NCI-H748 (cell line): ENCODE measurements around the gene CFAP119.
"Not testable (repeated sequence)": the region's sequence is repeated elsewhere in the genome, so short reads cannot be mapped to it uniquely, and the experiment has no call there.

Source experiments
- DNase-seq: peaks from one replicate; lab custom pipeline; 2025; ENCODE audit not compliant: unreplicated experiment; lab: John Stamatoyannopoulos, UW

CFAP119 gene

DNA sequence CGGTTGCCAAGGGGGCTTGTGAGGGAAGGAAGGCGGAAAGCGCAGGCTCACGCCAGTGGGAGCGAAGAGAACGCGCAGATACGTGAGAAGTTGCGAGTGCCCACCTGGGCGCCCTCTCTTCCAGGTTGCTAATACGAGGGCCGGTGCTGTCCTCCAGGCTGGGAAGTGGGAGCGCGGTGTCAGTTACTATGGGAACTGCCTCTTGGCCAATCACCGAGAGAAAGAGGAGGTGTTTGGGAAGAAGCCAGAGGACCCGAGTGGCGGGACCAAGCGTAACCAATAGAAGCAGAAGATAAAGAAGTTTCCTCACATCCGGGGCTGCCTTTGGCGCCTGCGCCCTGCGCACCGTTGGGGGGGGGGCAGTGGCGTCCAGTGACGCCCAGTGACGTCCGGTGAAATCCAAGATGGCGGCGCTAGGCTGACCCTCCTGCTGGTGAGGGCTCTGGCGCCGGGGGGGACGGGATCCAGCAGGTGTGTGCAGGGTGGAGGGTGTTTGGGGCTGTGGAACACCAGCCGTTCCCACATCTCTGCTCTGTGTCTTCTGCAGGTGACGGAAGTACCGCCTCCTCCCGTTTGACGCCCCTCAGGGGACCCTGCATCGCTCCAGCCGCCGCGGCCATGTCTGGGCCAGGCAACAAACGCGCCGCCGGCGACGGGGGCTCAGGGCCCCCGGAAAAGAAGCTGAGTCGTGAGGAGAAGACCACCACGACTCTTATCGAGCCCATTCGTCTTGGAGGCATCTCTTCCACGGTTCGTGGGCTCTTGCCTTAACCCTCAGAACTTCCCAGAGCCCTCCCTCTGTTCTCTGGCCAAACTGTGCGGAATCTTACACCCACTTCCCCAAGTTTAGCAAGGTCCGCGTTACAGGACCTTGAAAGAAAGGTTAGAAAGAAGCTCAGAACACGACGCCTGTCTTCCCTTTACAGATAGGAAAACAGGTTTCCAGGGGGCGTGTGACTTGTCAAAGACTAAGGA lies at the start of gene CFAP119, which contains the start of gene RNF40:
Gene CFAP119 (minus strand): TSS at position 135 of the 975 bp plus-strand sequence. CDS start 314 bp downstream, outside the sequence.
Gene RNF40 (plus strand): TSS at position 395 of the 975 bp plus-strand sequence. CDS start 224 bp downstream, at position 619.
- peak; percentile 97 for DNase-seq

DNA sequence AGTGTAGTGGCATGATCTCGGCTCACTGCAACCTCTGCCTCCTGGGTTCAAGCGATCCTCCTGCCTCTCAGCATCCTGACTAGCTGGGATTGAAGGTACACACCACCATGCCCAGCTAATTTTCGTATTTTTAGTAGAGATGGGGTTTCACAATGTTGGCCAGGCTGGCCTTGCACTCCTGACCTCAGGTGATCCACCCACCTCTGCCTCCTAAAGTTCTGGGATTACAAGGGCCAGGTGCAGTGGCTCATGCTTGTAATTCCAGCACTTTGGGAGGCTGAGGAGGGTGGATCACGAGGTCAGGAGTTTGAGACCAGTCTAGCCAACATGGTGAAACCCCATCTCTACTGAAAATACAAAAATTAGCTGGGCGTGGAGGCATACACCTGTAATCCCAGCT lies 47.8 kb upstream of the CFAP119 start:
- not testable (repeated sequence) for DNase-seq

DNA sequence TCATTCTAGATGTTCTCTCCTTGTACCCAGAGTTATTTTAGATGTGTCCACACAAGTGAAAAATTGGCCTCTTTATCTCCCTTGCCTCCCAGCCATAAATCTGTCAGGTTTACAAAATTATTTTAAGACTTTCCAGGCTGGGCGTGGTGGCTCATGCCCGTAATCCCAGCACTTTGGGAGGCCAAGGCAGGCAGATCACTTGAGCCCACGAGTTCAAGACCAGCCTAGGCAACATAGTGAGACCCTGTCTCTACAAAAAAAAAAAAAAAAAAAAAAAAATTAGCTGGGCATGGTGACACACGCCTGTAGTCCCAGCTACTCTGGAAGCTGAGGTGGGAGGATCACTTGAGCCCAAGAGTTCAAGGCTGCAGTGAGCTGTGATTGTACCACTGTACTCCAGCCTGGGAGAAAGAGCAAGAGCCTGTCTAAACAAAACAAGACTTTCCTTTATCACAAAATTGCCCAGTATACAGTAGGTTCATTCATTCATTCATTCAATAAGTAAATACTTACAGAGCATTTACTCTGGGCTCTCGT lies 47.1 kb upstream of the CFAP119 start:
- not testable (repeated sequence) for DNase-seq

DNA sequence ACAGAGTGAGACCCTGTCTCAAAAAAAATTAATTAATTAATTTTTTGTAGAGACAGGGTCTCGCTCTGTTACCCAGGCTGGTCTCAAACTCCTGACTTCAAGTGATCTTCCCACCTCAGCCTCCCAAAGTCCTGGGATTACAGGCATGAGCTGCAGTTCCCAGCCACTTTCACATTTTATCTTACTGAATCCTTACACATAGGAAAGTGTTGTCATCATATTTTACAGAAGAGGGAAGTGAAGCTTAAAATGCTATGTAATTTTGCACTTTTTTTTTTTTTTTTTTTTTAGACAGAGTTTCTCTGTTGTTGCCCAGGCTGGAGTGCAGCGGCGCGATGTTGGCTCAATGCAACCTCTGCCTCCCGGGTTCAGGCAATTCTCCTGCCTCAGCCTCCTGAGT lies 46.3 kb upstream of the CFAP119 start:
- DNase-seq: no peak

DNA sequence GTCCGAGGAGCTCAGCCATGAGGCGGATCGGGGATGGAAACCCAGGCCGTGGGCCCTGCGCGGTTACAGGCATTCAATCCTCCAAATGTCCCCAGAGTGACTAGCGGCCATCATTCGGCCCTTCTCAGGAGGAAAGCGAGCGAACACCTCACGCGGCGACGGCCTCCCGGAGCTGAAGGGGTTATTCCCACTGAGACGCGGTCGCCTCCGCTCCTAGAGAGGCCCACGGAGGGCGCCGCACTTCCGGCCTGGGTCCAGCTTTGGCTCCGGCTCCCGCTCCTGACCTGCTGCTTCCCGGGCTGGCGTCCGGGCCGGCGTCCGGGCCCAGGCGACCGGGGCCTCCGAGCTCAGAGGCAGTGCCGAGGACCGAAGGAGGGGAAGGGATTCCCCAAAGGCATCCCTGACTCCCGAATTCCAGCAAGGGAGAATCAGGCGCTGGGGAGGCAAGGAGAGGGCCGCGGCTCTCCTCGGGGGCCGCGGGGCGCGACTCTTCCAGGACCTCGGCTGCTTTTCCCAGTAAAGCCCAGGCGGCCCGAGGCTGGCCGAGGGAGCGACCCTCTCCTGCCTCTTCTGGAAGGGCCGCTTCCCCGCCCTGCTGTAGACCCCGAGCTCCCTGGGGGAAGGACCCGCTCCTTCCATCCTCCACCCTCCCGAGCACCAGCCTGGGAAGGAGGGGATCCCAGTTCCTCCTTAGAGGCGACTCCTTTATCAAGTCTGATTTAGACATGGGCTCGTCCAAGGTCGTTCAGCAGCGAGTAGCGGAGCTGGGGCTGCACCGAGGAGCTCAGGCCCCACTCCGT lies 43.7 kb upstream of the CFAP119 start:
- DNase-seq: peak; percentile 81

DNA sequence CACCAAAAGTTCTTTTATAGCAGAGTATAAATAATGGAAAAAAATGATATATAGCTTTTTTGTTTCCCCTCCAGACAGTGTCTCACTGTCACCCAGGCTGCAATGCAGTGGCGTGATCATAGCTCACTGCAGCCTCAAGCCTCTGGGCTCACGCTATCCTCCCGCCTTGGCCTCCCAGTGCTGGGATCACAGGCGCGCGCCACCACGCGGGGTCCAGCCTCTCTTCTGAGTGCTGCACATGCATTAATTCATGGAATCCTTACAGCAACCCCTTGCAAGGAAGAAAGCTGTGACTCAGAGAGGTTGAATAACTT lies 43.2 kb upstream of the CFAP119 start:
- peak; percentile 23 for DNase-seq

DNA sequence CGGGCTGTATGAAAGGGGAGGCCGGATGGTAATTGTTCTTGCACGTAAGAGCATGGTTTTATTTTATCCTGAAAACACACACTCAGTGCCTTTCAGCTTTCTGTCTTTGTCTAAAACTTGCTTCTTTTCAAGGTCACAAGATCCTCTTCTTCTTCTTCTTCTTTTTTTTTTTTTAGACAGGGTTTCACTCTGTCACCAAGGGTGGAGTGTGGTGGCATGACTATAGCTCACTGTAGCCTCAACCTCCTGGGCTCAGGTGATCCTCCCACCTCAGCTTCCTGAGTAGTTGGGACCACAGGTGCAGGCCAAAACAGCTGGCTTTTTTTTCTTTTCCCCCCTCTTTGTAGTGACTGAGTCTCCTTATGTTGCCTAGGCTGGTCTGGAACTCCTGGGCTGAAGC lies 41.1 kb upstream of the CFAP119 start:
- no peak for DNase-seq

DNA sequence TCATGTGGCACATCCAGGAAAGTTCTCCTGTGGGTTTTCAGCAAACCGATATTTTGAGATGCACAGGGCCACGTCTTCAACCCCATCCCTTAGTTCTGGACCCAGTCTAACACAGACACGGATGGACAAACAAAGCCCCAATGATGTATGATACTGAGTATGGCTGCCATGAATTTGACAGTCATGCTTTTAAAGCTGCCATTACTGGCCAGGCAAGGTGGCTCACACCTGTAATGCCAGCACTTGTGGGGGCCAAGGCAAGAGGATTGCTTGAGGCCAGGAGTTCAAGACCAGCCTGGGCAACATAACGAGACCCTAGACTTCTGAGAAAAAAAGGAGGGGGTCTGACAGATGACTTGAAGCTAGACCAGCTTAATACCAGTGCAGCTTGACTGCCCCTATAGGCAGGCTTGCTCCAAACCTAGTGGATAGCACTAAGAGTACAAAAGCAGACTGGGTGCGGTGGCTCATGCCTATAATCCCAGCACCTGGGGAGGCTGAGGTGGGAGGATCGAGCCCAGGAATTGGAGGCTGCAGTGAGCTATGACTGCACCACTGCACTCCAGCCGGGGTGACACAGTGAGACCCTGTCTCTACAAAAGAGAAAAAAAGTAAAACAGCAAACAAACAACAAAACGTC lies 35.9 kb upstream of the CFAP119 start:
- no peak for DNase-seq

DNA sequence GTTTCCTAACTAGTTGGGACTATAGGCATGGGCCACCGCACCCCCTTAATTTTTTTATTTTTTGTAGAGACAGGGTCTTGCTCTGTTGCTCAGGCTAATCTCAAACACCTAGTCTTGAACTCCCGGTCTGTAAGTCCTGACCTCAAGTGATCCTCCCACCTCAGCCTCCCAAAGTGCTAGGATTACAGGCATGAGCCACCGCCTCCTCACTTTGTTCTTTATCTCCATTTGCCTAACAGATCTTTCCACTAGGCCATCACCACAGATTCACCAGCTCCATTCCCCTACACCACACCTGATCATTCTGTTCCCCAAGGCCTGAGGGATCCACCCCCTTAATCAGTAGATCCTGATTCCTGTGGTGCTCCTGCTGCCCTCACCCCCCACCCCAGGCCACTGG lies 32.8 kb upstream of the CFAP119 start:
- no peak for DNase-seq

DNA sequence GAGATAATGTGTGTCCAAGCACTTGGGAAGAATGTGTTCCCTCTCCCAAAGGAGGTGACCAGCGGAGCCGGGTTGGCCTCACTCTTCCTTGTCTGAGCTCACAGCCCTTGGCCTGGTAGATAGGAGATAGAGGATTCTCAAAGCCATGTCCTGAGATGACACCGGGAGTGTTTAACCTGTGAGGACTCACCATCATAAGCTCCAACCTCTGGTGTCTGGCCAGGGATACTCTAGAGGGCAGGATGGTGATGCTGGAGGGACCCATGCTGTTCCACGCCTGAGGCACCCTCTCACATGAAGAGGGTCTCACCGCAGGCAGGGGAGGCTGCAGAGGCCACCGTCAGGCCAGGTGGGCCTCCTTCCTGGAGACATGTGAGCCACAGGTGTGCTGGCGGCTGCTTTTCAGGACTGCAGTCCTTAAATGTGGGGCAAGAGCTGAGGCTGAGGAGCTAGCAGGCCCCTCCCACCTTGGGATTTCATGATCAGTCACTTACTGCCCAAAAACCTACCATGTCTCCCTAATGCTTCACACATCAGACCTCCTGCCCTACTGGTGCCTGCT lies 31.7 kb upstream of the CFAP119 start:
- no peak for DNase-seq

DNA sequence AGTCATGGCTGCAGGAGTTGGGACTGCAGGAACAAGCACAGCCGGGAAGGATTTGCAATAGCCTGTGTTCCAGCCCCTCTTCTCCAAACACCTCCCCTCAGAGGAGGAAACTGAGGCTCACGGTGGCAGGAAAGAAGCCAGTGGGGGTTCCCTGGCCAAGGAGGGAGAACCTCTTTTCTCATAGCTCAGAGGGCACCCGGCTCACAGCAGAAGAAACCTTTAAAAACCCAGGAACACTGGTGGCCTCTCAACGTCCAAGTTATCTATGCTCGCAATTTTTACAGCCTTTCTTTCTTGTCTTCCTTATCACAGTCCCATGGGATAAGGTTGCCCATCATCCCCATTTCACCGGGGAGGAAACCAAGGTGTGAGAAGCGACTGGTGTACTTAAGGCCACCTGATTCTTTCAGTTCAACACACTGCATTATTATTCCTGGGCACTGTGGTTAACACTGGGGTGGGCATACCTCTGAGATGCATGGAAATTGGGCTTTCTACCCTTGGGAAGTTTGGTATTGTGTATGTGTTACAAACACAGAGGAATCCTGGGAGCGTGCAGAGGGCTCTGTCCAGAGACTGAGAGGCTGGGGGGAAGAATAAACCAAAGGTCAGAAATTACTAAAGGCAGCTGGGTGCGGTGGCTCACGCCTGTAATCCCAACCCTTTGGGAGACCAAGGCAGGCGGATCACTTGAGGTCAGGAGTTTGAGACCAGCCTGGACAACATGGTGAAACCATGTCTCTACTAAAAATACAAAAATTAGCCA lies 25.9 kb upstream of the CFAP119 start:
- no peak for DNase-seq

DNA sequence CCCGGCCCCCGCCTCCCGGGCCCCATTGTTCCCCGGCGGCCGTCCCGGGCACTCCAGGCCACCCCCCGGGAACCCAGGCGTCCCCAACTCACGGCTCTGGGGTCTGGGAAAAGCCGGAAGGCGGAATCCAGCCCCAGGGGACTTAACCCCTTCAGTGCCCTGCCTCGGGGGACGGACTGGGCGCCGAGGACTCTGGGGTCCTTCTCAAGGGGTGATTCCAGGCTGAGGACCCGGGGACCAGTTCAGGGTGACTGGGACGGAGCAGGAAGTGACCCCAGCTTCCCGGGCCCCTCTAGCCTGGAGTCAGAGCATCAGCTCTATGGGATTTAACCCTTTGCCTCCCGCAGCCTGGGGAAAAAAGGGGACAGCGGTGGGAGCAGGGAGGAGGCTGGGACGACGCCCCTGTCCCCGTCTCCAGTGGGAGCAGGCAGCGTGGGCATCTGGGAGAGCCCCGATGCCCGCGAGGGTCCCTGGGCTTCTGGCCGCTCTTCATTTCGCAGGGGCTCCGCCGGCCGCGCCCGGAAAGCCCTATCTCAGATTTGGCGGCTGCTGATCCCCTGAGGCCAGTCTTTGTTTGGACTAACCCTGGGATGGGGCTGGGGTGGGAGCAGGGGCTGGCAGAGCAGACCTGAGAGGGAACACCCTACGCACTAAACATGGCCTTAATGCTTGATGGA lies 25.2 kb upstream of the CFAP119 start, which contains the start of gene ZNF629:
Gene ZNF629 (minus strand): TSS at position 270 of the 677 bp plus-strand sequence. CDS start 2,723 bp downstream, outside the sequence.
- DNase-seq: peak; percentile 70

DNA sequence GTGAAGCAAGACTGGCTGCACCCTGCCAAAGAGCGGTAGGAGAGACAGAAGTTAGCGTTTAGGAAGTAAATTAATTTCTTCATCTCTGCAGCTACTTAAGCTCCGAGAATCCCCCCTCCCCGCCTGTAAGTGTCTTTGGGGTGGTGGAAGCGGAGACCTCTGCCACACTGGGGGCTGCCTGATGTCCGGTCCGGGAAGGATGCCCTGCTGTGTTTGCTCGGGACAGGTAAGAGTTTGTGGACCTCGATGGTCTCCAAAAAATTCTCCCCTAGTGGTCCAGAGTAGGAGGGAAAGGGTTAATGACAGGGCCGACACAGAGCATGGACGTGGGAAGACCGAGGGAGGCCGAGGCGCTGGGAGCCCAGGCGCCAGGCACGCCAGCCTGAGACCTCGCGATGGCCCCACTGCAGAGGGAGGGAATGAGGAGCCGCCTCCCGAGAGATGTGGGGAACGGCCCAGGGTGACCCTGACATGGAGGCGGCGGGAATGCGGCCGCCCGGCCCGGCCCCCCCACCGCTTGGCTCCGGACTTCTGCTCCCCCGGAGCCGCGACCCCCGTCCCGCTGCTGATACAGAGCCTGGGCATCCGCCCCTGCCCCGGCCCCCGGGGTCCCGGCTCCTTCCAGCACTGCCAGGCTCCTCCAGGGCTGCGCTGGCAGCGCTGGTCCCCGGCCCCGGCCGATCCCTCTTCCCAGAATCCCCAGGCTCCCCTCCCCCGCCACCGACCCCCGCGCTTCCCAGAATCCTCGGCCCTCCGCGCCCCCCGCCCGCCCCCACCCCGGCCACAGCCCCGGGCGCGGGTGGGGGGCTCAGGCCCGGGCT lies 24.5 kb upstream of the CFAP119 start:
- DNase-seq: peak; percentile 32

DNA sequence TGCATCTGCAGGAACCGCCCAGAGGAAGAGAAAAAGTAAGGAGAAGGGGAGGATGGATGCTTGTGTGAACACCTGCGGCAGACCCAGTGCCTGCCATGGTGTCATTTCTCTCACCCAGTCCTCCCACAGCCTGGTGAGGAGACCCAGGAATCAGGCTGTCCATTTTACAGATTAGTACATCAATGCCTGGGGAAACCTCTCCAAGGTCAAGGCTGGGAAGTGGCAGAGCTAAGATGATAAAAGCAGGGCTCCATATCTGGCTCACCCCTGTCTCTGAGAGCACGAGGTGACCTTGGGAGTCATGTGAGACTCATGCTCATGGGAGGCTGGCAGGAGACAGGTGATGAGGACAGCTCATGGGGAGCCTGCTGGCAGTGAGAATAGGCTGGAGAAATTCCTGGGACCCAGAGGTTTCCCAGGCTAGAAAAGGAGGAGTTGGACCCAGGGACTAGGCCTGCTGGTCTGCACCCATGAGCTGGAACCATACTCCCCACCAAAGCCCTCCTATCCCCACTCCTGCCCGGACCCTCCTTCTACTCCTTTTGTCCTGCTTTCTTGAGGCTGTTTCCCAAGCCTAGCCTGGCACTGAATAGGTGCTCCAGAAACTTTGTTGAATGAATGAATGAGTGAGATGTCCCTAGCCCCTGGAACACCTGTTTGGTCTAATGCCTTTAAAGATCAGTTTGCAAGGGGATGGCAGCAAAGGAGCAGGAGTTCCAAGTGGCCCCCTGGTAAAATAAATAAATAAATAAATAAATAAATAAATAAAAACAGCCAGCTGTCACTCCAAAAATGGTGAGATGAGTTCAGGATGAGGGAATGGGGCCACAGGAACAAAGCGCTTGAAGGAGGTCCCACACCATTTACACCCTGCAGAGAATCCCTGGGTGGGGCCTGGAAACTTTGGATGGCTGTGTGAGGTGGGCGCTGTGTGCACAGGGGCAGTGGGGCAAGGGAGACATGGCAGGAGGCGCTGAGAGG lies 23.6 kb upstream of the CFAP119 start:
- DNase-seq: no peak

DNA sequence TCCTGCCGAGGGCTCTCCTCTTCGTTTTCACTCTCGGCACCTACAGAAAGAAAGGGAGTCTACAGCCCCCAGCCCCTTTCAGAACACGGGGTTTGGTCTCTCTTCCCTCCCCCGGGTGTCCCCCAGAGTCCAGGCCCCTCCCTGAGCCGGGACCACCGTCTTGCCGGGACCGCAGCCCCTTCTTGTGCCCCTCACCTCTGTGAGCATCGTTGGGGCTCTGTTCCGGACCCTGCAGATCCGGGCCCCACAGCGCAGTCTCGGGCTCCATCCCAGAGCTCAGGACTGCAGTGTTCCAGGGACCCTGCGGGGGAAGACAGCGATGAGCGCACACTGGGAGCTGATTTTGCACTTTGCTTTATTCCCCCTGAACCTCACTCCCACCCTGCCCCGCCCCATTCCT lies 22.4 kb upstream of the CFAP119 start:
- no peak for DNase-seq

DNA sequence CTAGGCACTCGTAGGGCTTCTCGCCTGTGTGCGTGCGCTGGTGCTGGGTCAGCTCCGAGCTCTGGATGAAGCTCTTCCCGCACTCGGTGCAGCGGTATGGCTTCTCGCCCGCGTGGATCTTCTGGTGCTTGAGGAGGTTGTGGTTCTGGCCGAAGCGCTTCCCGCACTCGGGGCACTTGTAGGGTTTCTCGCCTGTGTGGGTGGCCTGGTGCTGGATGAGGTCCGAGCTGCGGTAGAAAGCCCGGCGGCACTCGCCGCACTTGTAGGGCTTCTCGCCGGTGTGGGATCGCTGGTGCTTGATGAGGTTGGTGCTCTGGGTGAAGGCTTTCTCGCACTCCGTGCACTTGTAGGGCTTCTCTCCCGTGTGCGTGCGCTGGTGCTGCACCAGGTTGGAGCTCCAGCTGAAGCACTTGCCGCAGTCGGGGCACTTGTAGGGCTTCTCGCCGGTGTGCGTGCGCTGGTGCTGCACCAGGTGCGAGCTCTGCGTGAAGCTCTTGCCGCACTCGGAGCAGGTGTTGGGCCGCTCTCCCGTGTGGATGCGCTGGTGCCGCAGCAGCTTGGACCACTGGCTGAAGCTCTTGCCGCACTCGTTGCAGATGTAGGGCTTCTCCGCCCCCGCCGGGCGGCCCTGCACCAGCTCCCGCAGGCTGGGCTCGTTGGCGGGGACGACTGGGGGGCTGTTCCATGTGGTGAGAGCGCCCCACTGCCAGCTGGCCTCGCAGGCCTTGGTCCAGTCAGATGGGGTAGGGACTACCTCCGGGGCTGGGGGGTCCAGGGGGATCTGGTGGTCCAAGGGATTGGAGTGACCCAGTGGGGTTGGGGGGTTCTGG lies 21.6 kb upstream of the CFAP119 start:
- DNase-seq: no peak
